Stimulated activated CD4-positive, alpha-beta T cell treated with anti-CD3 and anti-CD28 coated beads, Interleukin-4, amount 100 ng/mL, for 48 hours (primary cell): ENCODE measurements around the gene LRRC75A.
"Not testable (repeated sequence)": the region's sequence is repeated elsewhere in the genome, so short reads cannot be mapped to it uniquely, and the experiment has no call there.

Source experiments
- DNase-seq, 2 donors: peaks; one replicate each; pipeline ENCODE4 v3.0.0-alpha.2; 2020; ENCODE audit warnings: low read depth in 2 of 2

LRRC75A gene

DNA sequence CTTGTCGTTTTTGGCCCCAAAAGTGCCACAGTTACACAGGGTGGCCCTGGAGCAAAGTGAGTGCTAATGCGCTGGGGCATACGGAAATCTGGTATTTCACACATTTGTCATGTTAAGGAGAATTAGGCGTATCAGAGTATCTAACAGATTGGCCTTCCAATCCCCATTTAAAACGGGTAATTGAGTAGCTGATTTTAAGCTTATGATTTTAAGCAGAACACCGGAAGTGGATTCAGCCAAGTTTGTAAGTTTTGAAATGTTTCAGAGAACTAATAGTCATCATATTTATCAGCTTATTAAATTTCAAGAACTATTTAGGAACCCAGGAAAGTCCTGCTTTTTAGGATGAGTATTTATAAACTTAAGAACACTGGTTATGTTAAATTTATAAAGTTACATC lies 19.5 kb downstream of the LRRC75A start:
- no peak for DNase-seq

DNA sequence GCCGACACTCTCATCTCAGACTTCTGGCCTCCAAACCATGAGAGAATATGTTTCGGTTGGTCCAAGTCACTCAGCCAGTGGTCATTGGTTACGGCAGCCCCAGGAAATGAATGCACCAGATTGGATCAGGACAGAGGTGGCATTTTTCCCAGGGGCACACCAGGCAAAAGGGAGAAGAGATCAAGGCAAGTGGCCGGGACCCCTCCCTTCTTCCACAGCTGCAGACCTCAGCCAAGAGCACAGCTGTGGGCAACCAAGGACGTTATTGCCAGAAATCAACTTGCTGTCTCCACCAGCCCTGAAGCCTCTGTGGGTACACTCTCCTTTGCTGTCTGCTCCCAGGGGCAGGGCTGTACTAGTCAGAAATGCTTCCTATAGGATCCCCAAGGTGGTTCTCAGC lies 20.7 kb downstream of the LRRC75A start:
- no peak for DNase-seq

DNA sequence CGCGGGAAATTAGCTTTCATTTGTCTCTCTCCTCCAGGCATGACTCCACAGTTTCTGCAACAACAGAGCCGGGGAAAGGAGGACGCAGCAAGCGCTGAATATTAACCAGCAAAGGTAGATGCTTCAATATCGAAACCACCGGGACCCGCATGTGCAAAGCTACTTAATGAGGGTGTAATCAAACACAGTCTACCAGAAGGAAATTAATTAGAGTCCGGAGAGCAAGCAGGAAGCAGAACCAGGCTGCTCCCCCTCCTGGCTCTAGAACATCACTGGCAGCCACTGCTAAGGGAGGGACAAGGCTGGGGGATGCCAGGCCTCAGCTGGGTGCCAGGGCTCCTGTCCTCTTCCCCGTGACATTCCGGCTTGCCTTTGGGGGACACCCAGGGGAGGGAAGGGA lies 21.7 kb downstream of the LRRC75A start:
- no peak for DNase-seq

DNA sequence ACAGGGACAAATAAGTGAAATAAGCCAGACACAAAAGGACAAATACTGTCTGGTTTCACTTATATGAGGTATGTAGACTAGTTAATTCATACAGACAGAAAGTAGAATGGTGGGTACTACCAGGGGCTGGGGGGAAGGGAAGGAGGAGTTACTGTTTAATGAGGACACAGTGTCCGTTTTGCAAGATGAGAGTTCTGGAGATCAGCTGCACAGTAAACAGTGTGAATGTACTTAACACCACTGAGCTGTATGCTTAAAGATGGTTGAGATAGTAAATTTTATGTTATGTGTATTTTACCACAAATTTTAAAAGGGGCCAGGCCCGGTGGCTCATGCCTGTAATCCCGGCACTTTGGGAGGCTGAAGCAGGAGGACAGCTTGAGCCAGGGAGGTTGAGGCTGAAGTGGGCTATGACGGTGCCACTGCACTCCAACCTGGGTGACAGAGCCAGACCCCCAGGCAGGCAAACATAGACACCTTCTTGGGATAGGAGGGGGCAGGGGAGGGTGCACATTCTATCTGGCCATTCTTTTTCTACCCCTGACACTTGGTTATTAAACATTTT lies 23.5 kb downstream of the LRRC75A start:
- no peak for DNase-seq

DNA sequence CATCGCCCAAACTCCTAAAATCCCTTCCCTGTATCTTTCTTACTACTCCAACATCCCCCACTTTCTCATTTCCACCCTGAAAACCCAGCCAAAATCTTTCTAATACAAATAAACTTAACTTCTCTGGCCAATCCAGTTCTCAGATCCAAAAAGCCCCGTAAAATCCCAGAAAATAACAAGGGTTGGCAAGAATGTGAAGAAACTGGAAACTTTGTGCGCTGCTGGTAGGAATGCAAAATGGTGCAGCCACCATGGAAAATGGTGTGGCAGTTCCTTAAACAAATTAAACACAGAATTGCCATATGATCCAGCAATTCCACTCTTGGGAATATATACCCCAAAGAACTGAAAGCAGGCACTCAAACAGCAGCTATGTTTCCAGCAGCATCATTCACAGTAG lies 24.1 kb downstream of the LRRC75A start:
- no peak for DNase-seq

DNA sequence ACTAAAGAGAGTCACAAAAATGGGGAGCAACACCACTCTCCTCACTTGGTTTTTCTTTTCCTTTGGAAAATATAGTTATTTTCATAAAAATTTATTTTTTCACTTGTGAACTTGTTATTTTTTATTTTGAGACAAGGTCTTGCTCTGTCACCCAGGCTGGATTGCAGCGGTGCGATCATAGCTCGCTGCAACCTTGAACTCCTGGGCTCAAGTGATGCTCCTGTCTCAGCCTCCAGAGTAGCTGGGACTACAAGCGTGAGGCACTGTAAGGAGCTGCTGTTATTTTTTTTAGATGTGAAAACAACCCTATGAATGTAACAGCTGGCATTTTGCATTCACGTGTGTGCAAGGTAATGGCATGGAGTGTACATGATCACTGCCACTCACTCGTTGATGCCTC lies 24.9 kb downstream of the LRRC75A start:
- DNase-seq: no peak

DNA sequence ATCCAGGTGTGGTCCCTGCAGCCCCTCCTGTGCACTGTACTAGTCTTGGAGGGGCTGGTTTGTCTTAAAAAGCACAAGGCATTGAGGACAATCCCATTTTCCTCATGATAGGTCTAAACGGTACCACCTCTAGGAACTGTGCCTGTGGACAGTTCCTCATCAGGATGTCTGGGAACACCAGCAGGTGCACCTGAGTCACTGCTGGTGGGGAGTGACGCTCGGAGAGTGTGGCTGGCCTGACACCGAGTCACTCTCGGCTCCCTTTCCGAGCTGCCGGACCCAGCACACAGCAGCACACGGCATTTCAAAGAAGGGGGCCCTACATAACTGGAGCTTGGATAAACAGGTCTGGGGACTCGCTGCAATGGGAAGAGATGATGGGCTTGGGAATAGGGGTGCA lies 25.6 kb downstream of the LRRC75A start:
- no peak for DNase-seq

DNA sequence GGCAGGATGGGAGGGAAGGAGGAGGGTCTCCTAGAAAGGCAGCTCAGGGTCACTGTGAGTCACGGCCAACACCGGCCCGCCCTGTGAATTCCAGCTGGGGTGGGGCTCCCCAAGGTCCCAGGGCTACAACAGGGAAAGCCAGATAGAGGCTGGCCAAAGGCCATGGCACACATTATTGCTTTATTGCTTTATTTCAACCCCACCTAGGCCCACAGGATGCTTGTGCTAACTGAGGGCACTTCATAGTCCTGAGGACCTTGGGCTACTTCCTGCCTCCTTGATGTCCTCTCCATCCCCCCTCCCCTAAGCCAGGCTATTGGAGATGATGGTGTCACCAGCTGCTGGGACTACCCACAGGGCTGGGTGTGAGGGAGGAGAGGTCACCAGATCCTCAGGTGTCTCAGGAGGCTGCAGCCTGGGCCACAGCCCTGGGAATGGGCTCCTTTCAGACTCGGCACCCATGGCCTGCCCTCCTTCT lies 26.1 kb downstream of the LRRC75A start:
- DNase-seq: no peak

DNA sequence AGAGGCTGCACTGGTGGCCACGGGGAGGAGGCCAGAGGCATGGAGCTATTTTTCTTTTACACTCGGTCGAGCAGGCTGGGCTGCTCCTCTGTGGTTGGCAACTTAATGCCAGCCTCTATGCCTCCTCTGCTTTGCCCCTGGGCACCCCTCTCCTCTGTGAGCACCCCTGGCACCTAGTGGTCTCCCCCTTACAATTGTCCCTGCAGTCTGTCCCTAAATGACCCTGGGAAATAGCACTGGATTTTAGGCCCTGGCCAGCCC lies 27.0 kb downstream of the LRRC75A start:
- no peak for DNase-seq

DNA sequence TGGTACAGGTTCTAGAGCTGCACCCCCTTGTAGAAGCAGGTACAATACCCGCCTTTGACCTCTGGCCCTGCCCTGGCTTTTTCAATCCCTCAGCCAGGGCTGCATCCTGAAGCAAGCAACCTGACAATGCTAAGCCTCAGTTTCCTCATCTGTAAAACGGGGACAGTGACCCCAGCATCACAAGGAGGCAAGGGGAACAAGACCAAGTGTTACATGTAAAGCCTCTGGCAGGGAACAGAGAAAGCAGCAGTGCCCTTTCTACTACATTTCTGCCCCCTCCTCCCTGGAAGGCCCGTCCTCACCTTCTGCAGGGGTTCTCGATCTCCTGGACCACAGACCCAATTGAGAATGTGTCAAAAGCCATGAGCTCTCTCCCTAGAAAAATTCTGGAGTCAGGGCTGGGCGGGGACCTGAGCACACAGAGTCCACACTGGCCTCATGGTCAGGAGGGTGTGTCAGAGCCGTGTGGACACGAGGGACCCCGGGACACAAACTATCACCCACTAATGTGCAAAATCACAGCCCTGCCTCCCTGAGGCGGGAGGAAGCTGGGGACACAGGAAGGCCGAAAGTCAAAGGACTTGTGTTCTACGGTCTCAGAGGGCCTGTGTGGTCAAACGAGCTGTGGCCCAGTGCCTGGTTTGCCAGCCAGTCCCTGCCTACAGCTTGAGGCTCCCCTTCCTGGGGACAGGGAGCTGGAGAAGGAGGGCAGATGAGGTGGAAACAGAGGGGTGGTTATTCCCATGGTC lies 27.5 kb downstream of the LRRC75A start:
- no peak for DNase-seq

DNA sequence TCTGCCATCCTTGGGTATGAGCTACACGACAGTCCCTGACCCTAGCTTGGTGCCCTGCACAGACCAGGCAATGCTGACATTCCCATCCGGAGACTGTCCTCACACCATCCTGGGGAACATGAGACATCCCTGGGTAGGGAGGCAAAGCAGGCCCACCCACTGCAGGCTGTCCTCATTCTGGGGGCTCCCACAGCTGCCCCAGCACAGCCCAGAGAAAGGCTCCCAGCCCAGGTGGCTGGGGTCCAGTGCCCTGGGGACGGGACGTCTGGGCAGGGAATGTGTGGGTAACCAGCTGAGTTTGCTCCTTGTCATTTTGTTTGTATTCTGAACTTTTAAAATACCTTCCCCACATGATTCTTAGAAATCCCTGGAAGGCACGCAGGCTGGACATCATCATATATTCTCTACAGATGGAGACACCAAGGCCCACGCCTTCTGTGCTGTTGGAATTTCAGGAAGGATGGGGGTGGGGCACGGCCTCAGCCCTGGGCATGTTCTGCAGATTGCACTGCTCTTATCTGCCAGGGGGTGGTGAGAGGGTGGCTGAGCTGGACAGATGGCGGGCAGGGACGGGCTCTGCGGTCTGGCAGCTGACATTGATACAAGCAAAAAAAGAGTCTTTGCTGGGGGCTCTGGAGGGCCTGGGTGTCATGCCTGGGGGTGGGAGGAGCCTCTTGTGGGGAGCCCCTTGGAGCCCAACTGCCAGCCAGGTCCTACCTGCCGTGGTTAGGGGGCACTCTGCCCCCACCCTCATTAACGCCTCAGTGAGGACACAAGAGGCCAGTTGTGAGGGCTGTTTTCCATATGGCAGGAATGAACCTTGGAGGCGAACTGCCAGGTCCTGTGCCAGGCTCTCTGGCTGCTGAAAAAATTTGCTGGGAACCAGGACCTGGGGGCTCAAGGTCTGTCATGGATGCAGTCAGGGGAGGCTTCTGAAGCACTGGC lies 28.4 kb downstream of the LRRC75A start:
- DNase-seq: no peak

DNA sequence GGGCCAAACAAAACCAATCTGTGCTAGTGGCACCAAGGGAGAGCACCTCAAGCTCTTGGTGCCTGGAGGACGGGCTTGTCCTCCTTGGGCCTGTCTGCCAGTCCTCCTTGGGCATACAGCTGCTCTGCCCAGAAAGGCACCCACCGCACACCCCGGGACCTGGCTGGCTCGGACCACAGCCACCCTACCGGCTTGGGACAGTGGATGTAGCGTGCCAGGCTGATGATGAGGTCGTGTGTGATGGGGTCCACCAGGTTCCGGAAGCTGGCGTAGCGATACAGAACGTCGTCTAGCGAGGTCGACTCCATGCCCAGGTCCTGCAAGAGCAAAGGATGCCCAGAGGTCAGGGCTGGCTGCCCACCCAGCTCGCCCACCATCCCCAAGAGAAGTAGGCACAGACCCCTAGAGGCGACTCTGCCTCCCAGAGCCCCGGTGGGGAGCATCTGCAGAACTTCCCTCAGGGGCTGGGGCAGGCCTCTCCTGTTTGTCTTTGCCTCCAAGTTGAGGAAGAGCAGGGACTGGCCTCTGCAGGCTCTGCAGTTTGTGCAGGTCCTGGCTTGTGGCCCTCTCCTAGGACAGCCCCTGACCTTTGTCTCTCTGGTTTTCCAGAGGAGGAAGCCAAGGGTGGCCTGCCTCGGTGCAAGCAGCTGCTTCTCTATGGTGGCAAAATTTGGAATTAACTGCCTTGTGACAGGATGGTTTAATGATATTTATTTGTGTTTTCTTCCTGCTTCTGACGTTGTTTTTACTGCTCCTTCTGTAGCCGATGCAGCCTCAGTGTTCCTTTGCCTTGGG lies 29.7 kb downstream of the LRRC75A start:
- DNase-seq: no peak

DNA sequence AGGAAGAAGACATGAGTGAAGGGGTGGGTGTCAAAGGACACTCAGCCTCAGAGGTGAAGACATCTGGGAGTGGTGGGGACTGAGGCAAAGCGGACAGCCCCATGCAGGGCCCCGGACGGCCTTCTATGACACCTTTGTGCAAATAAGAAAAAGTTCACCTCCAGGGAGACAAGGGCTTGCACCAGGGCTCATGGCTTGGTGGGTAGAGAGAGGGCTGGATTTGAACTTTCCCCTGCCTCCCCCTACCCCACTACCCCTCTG lies 30.5 kb downstream of the LRRC75A start:
- no peak for DNase-seq

DNA sequence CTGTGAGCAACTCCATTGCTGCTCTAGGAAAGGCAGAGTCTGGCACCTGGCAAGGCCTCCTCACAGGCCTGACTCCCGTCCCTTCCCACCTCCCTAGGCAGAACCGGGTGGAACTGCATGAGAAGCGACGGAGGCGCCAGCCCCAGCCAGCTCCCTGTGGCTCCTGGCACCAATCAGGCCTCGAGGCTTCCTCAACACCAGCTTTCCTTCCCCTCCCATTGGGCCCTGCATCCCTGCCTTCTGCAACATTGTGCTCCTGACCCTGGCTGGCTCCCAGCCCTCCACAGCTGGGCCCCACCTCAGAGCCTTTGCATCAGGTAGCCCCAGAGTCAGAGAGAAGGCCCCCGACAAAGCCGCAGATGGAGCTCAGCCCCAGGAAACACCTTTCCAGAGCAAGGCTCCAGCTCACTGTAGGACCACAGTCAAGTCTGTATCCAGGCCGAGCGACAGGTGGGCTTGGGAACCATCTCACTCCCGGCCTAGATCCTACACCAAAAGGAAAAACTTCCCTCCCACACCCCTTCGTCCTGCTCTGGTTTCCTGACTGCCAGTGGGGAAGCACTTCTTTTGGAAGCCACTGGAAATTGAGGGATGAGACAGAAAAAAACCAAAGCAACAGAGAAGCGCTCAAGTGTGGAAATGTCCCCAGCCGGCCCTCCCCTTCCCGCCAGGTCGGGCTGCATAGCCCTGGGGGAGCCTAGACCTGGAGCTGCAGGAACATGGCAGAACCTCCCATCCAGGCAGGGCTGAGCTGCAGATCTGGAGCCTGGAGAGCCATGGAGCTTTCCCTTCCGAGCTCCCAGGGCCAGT lies 31.0 kb downstream of the LRRC75A start:
- no peak for DNase-seq

DNA sequence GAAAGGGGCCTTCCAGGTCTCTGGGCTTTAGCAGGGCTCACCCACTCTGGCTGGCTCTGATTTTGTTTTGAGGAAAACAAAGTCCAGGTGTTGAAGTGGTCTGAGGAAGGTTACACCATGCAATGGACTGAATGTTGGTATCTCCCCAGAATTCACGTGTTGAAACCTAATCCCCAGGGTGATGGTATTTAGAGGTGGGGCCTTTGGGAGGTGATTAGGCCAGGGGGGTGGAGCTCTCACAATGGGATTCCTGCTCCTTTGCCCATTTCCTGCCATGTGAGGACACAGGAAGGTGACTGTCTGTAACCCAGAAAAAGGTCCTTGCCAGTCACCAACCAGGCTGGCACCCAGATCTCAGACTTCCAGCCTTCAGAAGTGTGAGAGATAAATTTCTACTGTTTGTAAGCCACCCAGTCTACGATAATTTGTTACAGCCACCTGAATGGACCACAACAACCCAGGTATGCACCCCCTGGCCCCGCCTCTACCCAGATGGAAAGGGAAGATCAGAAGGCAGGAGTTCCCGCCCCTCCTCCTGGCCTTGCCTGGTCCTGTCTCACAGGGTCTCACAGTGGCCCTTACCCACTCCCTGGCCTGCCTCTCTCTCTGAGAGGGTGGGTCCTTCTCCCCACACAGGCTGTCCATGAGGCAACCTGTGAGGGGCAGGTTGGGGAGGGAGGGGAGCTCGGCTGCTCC lies 32.0 kb downstream of the LRRC75A start:
- no peak for DNase-seq

DNA sequence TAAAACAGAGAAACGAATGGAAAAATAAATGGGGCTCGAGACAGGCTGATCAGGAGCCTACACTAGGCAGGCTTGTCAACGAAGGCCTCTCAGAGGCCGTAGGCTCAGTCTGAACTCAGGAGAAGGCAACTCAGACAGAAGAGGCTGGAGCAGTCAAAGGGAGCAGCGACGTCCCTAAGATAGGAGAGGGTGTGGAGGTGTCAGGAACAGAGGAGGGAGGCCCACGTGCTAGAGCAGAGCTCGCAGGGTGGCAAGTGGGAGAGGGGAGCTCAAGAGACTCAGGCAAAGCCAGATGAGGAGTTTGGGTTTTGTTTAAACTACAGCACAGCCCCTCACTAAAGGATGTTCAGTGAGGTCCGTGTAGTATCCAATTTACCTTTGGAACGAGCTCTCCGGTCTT lies 32.7 kb downstream of the LRRC75A start:
- no peak for DNase-seq

DNA sequence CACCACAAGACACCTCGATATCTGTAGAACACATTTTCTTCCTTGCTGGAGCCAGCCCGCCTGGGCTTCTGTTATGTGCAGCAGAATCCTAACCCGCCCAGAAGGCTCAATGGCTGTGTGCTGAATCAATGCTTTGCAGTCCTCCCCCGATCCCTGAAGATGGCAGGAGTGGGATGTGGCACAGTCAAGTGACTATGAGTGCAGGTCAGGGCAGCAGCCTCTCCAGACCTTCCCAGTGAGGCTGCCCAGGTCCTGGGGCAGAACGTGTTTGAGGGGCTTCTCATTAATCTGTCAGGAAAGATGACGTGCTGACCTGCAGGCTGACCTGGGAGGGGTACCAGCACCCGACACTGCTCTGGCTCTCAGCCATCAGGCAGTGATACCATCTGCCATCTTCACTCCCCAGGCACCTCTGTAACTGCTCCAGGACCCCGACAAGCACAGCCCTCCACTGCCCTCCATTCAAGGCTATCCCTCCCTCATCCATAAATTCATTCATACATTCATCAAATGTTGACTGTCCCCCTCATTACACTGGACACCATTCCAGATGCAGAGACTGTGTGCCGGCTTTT lies 35.2 kb downstream of the LRRC75A start:
- DNase-seq: no peak

DNA sequence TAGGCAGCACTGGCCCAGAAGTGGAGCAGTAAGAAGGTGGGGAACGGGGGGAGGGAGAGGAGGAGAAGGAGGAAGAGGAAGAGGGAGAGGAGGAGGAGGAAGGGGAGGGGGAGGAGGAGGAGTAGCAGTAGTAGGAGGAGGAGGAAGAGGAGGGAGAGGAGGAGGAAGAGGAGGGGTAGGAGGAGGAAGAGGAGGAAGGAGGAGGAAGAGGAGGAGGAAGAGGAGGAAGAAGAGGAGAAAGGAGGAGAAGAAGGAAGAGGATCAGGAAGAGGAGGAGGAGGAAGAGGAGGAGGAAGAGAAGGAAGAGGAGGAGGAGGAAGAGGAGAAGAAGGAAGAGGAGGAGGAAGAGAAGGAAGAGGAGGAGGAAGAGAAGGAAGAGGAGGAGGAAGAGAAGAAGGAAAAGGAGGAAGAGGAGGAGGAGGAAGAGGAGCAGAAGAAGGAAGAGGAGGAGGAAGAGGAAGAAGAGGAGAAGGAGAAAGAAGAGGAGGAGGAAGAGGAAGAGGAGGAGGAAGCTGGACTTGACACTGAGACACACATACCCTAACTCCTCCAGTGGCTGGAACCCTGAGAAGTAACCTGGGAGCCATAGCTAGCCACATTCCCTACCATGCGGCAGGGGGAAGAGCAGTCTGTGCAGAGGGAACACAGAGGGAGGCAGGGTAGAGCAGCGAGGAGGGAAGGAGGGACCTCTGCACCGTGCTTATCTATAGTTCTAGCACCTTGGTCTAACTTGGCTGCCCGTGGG lies 35.8 kb downstream of the LRRC75A start:
- no peak for DNase-seq

DNA sequence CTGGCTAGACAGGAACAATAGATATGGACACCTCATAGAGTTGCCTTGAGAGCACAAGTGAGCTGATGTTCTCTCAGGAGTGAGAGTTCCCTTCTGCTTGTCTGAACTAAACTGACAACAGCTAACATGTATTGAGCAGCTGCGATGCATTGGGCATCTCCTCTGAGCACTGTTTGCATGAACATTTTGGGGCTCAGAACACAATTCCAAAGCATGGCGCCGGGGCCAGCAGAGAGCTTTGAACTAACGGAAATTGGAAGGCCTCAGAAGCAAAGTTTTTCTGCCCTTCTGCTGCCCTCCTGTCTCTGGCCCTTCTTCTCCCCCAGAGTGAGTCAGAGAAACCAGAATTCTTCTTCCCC lies 38.5 kb downstream of the LRRC75A start:
- no peak for DNase-seq

DNA sequence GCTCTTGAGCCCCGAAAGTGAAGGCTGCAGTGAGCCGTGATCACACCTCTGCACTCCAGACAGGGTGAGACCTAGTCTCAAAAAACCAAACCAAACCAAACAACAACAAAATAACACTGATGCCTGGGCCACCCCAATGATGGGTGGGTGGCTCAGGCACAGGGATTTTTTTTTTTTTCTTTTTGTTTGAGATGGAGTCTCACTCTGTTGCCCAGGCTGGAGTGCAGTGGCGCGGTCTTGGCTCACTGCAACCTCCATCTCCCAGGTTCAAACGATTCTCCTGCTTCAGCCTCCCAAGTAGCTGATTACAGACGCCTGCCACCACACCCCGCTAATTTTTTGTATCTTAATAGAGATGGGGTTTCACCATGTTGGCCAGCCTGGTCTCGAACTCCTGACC lies 39.7 kb downstream of the LRRC75A start:
- DNase-seq: not testable (repeated sequence)
